GM21381 (cell line): Measurements from ENCODE around the gene MAP3K4.

Experiments used
- ATAC-seq: cut with Tn5 transposase; IDR thresholded peaks from one replicate; pipeline ENCODE4 v1.9.1; 2021; ENCODE audit warnings: mild to moderate bottlenecking, moderate library complexity; ENCODE audit not compliant: unreplicated experiment

MAP3K4 gene

DNA sequence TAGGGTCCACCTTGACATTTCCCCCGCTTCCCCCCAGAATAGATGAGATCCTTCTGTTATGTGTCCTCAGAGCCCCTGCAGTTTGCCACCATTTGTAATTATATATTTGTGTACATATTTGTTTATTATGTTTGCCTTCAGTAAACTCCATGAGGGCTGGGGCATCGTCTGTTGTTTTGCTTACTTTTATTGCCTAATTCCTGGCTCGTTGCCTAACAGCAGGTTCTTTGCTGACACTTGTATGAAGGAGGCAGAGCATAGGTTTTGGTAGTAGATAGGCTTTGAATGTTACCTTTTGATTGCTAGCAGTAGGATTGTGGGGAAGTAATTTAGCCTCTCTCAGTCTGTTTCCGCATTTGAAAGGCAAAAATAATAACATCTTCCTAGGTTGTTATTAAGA is 9.9 kb downstream of the MAP3K4 start:
- ATAC-seq = no peak

- no peak for ATAC-seq
Observed at GRCh38 chr6:161003336-161003735, 11.8 kb downstream of the MAP3K4 start.

- no peak for ATAC-seq
Observed at GRCh38 chr6:161008245-161008644, 16.7 kb downstream of the MAP3K4 start.

DNA sequence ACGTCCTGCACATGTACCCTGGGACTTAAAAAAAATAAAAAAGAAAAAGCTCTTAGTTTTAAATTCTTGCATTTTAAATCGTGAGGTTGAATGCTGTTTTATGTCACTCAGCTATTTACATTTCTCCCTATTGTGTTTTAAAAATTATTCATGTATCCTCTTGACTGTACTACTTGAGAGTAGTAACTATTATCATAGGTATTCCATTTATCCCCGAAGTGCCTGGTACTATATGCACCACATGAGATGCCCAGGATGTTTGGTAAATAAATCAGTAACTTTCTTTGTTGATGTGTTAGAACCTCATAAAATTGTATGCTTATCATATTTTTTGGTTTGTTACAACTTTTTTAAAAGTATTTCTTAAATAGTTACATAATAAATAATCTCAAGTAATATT is 18.4 kb downstream of the MAP3K4 start:
- ATAC-seq = no peak

DNA sequence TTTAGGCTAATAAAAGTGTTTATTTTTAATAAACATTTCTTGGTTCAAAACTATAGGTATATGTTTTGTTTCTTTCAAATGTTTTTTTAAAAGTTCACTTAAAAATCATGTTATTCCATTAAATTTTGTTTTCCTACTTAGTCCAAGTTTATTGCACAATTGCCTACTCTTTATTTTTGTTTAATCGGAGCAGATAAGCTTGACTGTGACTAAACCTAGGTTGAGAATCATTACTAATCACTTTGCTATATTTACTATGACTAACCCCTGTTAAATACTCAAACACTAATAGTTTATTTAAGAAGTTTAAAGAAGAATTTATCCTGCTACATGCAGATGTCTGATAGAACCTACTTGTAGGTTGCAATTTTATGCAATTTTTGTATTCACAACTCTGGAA is 18.8 kb downstream of the MAP3K4 start:
- ATAC-seq = no peak

DNA sequence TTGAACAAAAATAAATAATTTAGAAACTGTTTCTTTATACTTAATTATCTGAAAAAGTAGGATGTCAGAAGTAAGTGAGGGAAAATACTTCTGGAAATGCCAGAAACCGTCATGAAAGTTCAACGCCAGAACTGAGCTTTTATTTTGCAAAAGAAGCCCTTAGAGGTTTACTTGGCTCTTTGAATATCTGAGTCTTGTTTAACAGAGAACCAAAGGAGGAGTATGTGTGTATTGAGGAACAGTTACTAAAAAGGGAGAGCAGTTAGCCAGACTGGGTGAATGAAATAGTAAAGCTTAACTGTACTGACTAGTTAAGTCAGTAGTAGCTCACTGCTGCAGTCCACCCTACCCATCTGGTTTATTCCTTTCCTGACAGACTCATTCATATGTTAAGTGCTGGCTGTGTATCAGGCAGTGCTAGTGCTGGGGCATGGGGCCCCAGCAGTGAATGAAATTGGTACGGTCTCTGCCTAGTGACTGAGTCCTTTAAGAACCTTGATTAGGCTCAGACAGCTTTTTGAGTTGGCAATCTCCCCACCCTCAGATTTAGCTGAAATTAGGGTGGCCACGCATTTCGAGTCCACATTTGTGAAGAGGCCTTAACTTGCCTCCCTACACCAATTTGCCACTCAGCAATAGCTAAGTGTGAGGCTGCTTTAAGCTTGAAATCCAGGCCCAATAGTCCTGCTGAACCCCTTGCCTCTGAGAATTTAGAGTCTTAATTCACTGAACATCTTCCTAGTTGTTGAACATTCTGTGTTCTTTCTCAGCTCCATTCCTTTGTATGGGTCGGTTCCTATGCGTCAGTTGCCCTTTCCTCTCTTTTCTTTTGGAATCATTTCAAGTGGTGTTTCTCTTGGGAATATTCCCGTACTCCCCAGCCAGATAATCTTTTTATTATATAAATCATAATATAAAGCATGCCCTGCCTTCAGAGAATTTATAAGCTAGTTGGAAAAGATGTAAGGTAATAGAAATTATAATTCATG is 20.2 kb downstream of the MAP3K4 start:
- ATAC-seq = no peak

DNA sequence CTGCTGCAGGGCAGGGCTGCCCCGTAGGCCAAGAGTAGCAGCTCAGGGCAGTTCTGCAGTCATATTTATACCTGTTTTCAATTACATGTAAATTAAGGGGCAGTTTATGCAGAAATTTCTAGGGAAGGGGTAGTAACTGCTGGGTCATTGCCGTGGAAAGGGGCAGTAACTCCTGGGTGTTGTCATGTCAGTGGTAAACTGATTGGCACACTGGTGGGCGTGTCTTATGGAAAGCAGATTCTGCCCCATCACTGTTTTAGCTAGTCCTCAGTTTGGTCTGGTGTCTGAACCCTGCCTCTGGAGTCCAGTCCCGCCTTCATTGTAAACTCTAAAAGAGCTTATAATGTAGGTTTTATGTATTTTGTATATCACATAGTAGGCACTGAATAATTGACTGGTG is 22.1 kb downstream of the MAP3K4 start:
- ATAC-seq = no peak

- ATAC-seq = no peak
Observed at GRCh38 chr6:161017766-161018564, 26.4 kb downstream of the MAP3K4 start.

DNA sequence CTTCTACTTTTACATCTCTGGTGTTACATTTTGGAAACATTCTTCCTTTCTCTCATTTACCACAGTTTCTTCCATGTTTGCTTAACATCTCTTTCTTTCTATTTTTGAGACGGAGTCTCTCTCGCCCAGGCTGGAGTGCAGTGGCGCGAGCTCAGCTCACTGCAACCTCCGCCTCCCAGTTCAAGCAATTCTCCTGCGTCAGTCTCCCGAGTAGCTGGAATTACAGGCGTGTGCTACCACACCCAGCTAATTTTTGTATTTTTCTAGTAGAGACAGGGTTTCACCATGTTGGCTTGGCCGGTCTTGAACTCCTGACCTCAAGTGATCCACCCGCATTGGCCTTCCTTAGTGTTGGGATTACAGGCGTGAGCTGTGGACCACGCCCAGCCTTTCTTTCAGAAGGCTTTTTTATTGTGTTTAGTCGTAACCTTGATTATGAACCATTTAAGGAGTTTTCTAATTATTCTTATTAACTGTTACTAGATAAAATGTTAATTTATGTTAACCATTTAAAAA is 27.8 kb downstream of the MAP3K4 start:
- ATAC-seq = no peak

- ATAC-seq = no peak
Observed at GRCh38 chr6:161021543-161021942, 30.0 kb downstream of the MAP3K4 start.

DNA sequence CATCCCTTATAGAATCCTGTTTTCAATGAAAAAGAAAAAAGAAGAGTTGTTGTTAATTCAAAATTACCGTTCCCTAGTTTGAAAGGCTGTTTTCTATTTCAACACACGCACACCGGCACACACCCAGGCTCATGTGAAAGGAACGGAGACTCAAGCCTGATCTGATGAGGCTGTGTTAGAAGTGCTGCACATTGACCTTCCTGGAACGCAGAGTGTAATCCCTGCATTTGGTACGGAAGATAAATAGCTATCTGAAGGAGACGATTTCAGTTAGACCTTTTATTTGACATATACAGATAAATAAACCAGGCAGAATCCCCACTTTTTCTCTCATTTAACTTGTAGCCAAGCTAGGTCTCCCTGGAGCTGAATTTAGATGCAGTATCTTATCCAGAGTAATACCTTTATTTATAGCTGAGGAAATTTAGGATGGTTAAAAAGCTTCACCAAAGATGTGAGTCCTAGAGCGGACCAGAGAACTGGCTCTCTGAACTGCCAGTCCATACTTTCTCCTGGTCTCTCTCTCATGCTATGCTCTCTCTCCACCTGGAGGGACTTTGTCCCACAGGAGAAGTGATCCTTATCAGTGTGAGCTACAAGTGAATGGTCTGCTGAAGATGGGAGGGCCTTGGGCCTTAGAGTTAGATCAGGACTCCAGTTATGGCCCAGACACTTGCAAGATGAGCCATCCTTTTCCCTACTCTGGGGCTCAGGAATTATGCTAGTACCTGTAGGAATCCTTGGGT is 30.6 kb downstream of the MAP3K4 start:
- no peak for ATAC-seq

GRCh38 chr6:161023316-161023715 is 31.7 kb downstream of the MAP3K4 start:
- ATAC-seq = no peak

DNA sequence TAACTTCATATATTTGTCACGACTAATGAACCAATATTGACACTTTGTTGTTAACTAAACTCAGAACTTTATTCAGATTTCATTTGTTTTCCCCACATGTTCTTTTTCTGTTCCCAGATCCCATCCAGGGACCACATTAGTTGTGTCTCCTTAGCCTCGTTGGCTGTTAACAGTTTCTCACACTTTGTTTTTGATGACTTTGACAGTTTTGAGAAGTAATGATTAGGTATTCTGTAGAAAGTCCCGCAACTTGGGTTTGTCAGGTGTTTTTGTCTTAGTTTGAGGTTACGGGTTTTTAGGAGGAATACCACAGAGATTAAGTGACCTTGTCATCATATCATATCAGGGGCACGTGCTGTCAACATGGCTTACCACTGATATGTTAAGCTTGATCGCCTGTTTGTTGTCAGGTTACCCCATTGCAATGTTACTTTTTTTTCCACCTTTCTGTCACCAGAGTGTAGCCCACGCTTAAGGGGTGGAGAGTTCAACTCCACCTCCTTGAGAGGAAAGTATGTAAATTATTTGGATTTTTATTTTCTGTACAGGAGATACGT is 32.9 kb downstream of the MAP3K4 start:
- ATAC-seq = no peak

- no peak for ATAC-seq
Observed at GRCh38 chr6:161027385-161027784, 35.8 kb downstream of the MAP3K4 start.

- peak; percentile 78 for ATAC-seq
Observed at GRCh38 chr6:161029195-161029809, 37.7 kb downstream of the MAP3K4 start.

GRCh38 chr6:161031721-161032495 is 40.3 kb downstream of the MAP3K4 start:
- ATAC-seq = no peak

- no peak for ATAC-seq
Observed at GRCh38 chr6:161033667-161034066, 42.1 kb downstream of the MAP3K4 start.

- ATAC-seq = no peak
Observed at GRCh38 chr6:161035182-161035980, 43.8 kb downstream of the MAP3K4 start.

- no peak for ATAC-seq
Observed at GRCh38 chr6:161035981-161036263, 44.4 kb downstream of the MAP3K4 start.
